Activated CD8-positive, alpha-beta T cell treated with anti-CD3 and anti-CD28 coated beads for 36 hours (primary cell): ENCODE data around the gene FABP7. TPM values are rescaled to one million over a fixed set of nuclear protein-coding genes. Genes with fewer than 3 reads are reported as not detected.

Experiments used
- ATAC-seq: fragments of 200-7000 bp; cut with Tn5 transposase; one replicate; pipeline ENCODE4 v1.10.0; 2021; ENCODE audit warnings: mild to moderate bottlenecking, moderate library complexity
- CTCF ChIA-PET: fragments of 350-600 bp; sonication (Branson Sonifier 250); formaldehyde crosslinking; loops from one replicate; lab custom pipeline; 2021; ENCODE audit warnings: antibody characterized with exemption; lab: Charles Lee
- POLR2A ChIA-PET: fragments of 350-600 bp; sonication (Branson Sonifier 250); formaldehyde crosslinking; loops from one replicate; lab custom pipeline; 2021; ENCODE audit warnings: antibody characterized with exemption; lab: Charles Lee
- DNase-seq: peaks from one replicate; pipeline ENCODE4 v3.0.0-alpha.2; 2020
- H3K27ac Mint-ChIP-seq: one replicate; pipeline ENCODE4 v1.8.0; 2021; ENCODE audit warnings: mild to moderate bottlenecking, mixed read lengths
- H3K27me3 Mint-ChIP-seq: one replicate; pipeline ENCODE4 v1.8.0; 2021; ENCODE audit warnings: mixed read lengths
- H3K36me3 Mint-ChIP-seq: one replicate; pipeline ENCODE4 v1.8.0; 2021; ENCODE audit warnings: low read depth, mixed read lengths
- H3K4me1 Mint-ChIP-seq: one replicate; pipeline ENCODE4 v1.8.0; 2021; ENCODE audit warnings: low read depth, mixed read lengths
- H3K4me3 Mint-ChIP-seq: one replicate; pipeline ENCODE4 v1.8.0; 2021; ENCODE audit warnings: mild to moderate bottlenecking, moderate library complexity, mixed read lengths
- H3K9me3 Mint-ChIP-seq: one replicate; pipeline ENCODE4 v1.8.0; 2021; ENCODE audit warnings: mixed read lengths
- intact Hi-C: fragments of 100-400 bp; cut with micrococcal nuclease; formaldehyde crosslinking; loops from one replicate; pipeline ENCODE4 v1.10.0; 2022
- total RNA-seq, 2 experiments: library from RNA; stranded (reverse); gene quantifications; one replicate each; pipeline ENCODE4 v1.2.3, GENCODE V29; 2021
- TF ChIP-seq, protein P1 (sequence below): fragments of 200-600 bp; IDR thresholded peaks from one replicate; pipeline ENCODE4 v1.8.0; 2022; ENCODE audit warnings: antibody characterized with exemption, mild to moderate bottlenecking

The FABP7 gene
- total RNA-seq, 2 experiments from 2014 or later, result not detected

DNA sequence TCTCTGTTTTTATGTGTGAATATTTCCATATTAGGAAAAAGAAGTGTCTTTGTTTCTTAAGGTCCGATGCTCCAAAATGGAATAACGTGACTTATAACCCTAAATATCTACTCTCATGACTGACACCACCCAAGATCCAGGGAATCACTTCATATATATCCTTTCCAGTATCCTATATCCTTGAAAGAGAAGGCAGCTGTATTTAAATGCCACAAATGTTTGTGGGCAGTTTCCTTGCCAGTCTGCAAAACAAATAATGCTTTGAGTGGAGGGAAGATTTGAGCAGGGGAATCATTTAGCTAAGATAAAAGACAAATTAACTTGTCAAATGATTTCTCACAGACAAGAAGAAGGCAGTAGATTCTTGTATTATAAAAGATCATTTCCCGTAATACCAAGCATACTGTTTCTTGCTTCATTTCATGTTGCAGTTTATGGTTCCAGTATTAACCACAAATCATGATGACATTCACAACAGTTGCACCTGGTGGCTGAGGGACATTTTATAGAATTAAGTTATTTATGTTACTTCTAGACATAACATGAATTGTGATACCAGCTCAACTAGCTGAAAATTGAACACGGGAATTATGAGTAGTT lies 30.0 kb upstream of the FABP7 start:
- TF ChIP-seq, protein P1, sequence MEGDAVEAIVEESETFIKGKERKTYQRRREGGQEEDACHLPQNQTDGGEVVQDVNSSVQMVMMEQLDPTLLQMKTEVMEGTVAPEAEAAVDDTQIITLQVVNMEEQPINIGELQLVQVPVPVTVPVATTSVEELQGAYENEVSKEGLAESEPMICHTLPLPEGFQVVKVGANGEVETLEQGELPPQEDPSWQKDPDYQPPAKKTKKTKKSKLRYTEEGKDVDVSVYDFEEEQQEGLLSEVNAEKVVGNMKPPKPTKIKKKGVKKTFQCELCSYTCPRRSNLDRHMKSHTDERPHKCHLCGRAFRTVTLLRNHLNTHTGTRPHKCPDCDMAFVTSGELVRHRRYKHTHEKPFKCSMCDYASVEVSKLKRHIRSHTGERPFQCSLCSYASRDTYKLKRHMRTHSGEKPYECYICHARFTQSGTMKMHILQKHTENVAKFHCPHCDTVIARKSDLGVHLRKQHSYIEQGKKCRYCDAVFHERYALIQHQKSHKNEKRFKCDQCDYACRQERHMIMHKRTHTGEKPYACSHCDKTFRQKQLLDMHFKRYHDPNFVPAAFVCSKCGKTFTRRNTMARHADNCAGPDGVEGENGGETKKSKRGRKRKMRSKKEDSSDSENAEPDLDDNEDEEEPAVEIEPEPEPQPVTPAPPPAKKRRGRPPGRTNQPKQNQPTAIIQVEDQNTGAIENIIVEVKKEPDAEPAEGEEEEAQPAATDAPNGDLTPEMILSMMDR, result no peak
- DNase-seq, result no peak
- Mint-ChIP-seq H3K27ac (no peak overlapping the region), H3K9me3 (peaks cover 1% of the 10 kb centered on the region), H3K36me3 (no peaks in the 10 kb centered on the region), H3K4me1 (peaks cover 35% of the 10 kb centered on the region), H3K4me3 (no peak overlapping the region), H3K27me3 (no peaks in the 10 kb centered on the region)
- POLR2A ChIA-PET, result no interaction called here
- intact Hi-C loops, result no loop called here
- no peak for ATAC-seq
- CTCF ChIA-PET, result interaction anchor here (0.9 to 1.9 kb wide), 2 partner anchors 89 to 90 kb away, joined by 4 to 6 read pairs; no protein-coding TSS in a partner anchor

DNA sequence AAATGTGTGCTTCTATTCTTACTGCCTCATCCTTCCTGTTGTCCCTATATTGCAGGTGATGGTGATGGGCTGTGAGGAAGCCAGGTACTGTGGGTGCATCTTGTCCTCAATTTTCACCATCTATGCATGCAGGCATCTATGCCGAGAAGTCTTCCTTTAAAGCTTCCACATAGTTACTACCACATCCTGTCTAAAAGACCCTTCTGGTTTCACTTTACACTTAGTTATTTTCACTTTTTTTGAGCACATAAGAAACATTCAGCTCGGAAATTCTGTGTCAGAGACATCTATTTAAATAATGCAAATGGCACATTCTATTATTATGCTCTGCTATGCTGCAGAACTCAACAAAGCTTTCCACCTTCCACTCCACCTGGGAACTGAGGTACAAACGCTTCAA lies 28.2 kb upstream of the FABP7 start:
- Mint-ChIP-seq H3K27ac (peak overlapping the region; percentile 40), H3K36me3 (no peaks in the 10 kb centered on the region), H3K4me1 (peaks cover 39% of the 10 kb centered on the region), H3K27me3 (no peaks in the 10 kb centered on the region), H3K4me3 (peak overlapping the region; percentile 4), H3K9me3 (peaks cover 1% of the 10 kb centered on the region)
- TF ChIP-seq, protein P1, result no peak
- CTCF ChIA-PET, result interaction anchor here (0.7 to 1.2 kb wide), 3 partner anchors 24 to 260 kb away, joined by 3 to 4 read pairs (median 3); no protein-coding TSS in a partner anchor
- intact Hi-C loops, result no loop called here
- POLR2A ChIA-PET, result interaction anchor here (0.8 kb wide), 1 partner anchor 42 kb away, joined by 3 read pairs; no protein-coding TSS in a partner anchor
- ATAC-seq, result peak; percentile 91
- no peak for DNase-seq

DNA sequence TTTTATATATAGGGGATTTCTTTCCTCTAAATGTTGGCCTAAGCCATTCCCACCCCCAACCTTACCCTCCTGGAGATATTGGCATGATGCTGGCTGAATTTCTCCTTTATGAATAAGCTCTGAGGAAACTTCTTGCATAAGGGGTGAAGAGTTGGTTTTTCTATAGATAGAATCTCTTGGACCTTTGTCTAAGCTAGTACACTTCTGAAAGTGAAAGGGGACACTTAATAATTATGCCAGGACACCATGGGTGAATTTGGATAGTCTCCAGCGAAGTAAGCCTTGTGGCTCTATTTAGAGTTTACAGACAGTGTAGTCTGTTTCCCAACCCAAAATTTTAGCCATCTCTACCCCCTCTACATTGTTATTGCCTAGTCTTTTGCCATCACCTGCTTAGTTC lies 27.1 kb upstream of the FABP7 start:
- Mint-ChIP-seq H3K4me3 (no peak overlapping the region), H3K27ac (no peak overlapping the region), H3K4me1 (peaks cover 39% of the 10 kb centered on the region), H3K36me3 (no peaks in the 10 kb centered on the region), H3K27me3 (no peaks in the 10 kb centered on the region), H3K9me3 (peaks cover 1% of the 10 kb centered on the region)
- CTCF ChIA-PET, result no interaction called here
- TF ChIP-seq, protein P1, result no peak
- DNase-seq (no peak), ATAC-seq (no peak)
- POLR2A ChIA-PET, result no interaction called here
- intact Hi-C loops, result no loop called here

DNA sequence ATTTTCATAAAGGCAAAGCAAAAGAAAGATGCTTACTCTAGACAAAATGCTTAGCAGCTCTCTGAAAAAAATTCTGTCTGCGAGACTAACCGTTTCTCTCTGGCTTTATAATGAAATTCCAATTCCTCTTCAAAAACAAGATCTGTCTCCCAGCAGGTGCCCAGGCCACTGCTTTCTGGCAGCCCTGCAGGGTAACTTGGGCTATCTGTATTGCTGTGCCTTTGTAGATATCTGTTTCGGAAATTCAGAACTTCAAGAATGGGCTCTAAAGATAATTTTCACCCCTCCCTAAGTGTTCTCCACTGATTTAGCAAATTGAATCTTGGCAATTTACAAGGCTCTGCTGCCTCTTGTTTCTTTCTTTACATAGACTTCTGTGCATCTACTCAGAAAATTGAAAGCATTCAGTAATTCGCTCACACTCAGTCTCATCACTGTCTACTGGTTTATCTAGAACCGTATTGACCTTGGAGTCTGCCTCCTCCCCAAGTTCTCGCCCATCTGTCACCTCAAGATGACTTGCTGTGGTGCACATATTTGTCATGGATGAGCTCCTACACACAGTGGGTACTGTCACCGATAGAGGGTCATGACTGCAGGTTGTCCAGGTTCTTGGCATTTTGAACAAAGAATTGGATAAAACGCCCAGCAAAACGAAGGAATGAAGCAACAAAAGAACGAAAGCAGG lies 26.4 kb upstream of the FABP7 start:
- Mint-ChIP-seq H3K36me3 (no peaks in the 10 kb centered on the region), H3K4me1 (peaks cover 39% of the 10 kb centered on the region), H3K27me3 (no peaks in the 10 kb centered on the region), H3K4me3 (no peak overlapping the region), H3K27ac (no peak overlapping the region), H3K9me3 (peaks cover 1% of the 10 kb centered on the region)
- no peak for ATAC-seq
- no peak for DNase-seq
- TF ChIP-seq, protein P1, result no peak
- ChIA-PET CTCF (no interaction called here), POLR2A (interaction anchor here (0.9 kb wide), 1 partner anchor 22 kb away, joined by 5 read pairs; no protein-coding TSS in a partner anchor)
- intact Hi-C loops, result no loop called here

DNA sequence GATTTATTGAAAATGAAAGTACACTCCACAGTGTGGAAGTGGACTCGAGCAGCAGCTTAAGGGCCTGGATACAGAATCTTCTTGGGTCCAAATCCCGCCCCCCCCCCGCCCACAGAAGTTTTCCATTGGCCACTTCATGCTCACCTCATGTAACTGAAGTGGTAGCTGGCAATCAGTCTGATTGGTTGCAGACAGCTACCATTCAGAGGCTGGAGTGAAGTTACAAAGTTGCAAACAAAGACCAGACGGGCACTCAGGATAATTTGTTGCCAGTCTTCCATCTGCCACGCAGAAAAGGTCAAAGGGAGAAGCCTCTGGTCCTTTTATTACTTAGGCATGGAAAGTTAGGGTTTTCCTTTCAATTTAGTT lies 25.8 kb upstream of the FABP7 start:
- H3K4me3 Mint-ChIP-seq, result no peak overlapping the region
- no peak overlapping the region for H3K27ac Mint-ChIP-seq
- DNase-seq (no peak), ATAC-seq (no peak)
- H3K9me3 Mint-ChIP-seq, result peaks cover 1% of the 10 kb centered on the region
- TF ChIP-seq, protein P1, result no peak
- POLR2A ChIA-PET, result interaction anchor here (0.9 kb wide), 1 partner anchor 21 kb away, joined by 5 read pairs; no protein-coding TSS in a partner anchor
- no peaks in the 10 kb centered on the region for H3K27me3 Mint-ChIP-seq
- H3K36me3 Mint-ChIP-seq, result no peaks in the 10 kb centered on the region
- H3K4me1 Mint-ChIP-seq, result peaks cover 39% of the 10 kb centered on the region
- CTCF ChIA-PET, result no interaction called here
- intact Hi-C loops, result no loop called here
